Neutrophil (primary cell): ENCODE results near the gene NFE2L3.

ENCODE experiments used
- H3K27ac ChIP-seq: fragments of 200-600 bp; sonication (generic); 2 replicates; pipeline ENCODE4 v1.5.1; 2016; ENCODE audit warnings: mild to moderate bottlenecking, moderate library complexity
- H3K27me3 ChIP-seq: fragments of 200-600 bp; sonication (generic); 2 replicates; pipeline ENCODE4 v1.6.0; 2016; ENCODE audit warnings: mild to moderate bottlenecking
- H3K36me3 ChIP-seq: fragments of 200-600 bp; sonication (generic); 2 replicates; pipeline ENCODE4 v1.5.1; 2017
- H3K4me1 ChIP-seq, 2 experiments: fragments of 200-600 bp in 1 of 2; sonication (generic) in 1 of 2; 1 replicate in 1 of 2; 2 replicates in 1 of 2; pipeline versions ENCODE4 v1.5.1 to v1.6.1; 2013 to 2016; ENCODE audit warnings: low read depth in 1 of 2, low read length in 1 of 2, mild to moderate bottlenecking in 1 of 2, moderate library complexity in 1 of 2; ENCODE audit not compliant: control insufficient read depth in 1 of 2, insufficient read depth in 1 of 2
- H3K4me3 ChIP-seq, 2 experiments: fragments of 200-600 bp in 1 of 2; sonication (generic) in 1 of 2; 1 replicate in 1 of 2; 2 replicates in 1 of 2; pipeline ENCODE4 v1.5.1; 2013 to 2016; ENCODE audit warnings: low read depth in 1 of 2, low read length in 1 of 2, mild to moderate bottlenecking in 1 of 2, moderate library complexity in 1 of 2
- H3K9me3 ChIP-seq: fragments of 200-600 bp; sonication (generic); 2 replicates; pipeline ENCODE4 v1.5.1; 2016
- TF ChIP-seq, protein P1 (sequence below): fragments of 200-600 bp; sonication (generic); IDR thresholded peaks from 2 replicates; pipeline ENCODE4 v1.5.1; 2016; ENCODE audit warnings: antibody characterized with exemption

The NFE2L3 gene

DNA sequence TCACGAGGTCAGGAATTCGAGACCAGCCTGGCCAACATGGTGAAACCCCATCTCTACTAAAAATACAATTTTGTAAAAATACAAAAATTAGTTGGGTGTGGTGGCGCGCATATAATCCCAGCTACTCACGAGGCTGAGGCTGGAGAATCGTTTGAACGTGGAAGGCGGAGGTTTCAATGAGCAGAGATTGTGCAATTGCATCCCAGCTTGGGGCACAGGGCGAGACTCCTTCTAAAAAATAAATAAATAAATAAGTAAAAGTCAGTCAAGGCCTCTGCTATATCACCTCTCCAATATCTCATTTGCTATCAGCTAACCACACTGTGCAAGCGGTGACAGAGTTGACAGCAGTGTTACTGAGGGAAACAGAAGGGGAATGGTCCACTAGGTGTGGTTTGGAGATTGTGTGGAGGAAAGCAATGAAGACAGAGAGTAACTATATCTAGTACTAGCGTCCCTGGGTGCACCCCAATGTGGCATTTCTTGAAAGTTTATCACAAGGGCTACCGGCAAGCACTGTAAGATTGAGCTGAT, 20.9 kb upstream of the NFE2L3 start:
- TF ChIP-seq, protein P1, sequence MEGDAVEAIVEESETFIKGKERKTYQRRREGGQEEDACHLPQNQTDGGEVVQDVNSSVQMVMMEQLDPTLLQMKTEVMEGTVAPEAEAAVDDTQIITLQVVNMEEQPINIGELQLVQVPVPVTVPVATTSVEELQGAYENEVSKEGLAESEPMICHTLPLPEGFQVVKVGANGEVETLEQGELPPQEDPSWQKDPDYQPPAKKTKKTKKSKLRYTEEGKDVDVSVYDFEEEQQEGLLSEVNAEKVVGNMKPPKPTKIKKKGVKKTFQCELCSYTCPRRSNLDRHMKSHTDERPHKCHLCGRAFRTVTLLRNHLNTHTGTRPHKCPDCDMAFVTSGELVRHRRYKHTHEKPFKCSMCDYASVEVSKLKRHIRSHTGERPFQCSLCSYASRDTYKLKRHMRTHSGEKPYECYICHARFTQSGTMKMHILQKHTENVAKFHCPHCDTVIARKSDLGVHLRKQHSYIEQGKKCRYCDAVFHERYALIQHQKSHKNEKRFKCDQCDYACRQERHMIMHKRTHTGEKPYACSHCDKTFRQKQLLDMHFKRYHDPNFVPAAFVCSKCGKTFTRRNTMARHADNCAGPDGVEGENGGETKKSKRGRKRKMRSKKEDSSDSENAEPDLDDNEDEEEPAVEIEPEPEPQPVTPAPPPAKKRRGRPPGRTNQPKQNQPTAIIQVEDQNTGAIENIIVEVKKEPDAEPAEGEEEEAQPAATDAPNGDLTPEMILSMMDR: no peak
- Histone ChIP-seq H3K4me1 (no peaks in the 10 kb centered on the region), H3K9me3 (no peaks in the 10 kb centered on the region)

DNA sequence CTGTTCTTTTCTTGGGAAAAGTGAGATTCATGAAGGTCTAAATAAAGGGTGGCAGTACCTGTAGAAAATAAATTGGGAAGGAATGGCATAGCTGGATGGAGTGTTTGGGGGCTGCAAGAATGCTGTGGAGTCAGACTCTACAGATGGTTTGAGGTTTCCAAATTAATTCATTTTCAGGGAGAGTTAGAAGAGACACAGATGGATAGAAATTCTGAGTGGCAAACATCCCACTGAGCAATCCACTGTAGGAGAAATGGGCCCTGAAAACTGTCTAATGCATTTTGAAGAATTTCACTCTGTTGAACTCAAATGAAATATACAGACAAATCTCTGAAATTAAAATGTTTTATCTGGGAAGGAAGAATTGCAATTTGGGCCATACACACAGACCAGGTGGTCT, 16.9 kb upstream of the NFE2L3 start:
- Histone ChIP-seq H3K4me1 (peaks cover 4 to 5% of the 10 kb centered on the region in 2 experiments), H3K27me3 (peaks cover 4% of the 10 kb centered on the region), H3K9me3 (no peaks in the 10 kb centered on the region), H3K4me3 (no peak overlapping the region), H3K27ac (no peak overlapping the region), H3K36me3 (no peaks in the 10 kb centered on the region)
- TF ChIP-seq, protein P1: no peak

More for the DNA sequence above, 20.9 kb upstream of the NFE2L3 start:
- no peak overlapping the region for H3K27ac ChIP-seq
- peaks cover 24% of the 10 kb centered on the region for H3K27me3 ChIP-seq
- no peaks in the 10 kb centered on the region for H3K36me3 ChIP-seq
- H3K4me3 ChIP-seq: no peak overlapping the region

DNA sequence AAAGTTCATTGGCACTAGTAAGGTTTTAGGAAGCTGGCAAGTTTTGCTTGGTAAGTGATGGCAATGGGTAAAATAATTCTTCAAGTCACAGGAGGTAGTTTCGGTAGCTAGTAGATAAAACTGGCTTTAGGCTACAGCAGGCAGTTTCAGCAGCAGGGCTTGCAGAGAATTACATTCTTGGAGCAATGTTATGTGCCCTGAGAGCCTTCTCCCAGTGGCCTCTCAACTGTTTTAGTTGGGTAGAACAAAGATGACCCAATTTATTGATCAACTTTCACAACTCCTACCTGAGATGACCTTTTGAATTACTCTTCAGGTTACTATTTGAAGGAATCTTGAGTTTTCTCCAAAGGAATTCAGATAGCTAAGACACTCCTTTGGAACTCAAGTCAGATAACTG, 16.4 kb upstream of the NFE2L3 start:
- Histone ChIP-seq H3K27ac (no peak overlapping the region), H3K27me3 (peaks cover 4% of the 10 kb centered on the region), H3K9me3 (no peaks in the 10 kb centered on the region), H3K4me1 (peaks cover 5 to 8% of the 10 kb centered on the region in 2 experiments), H3K4me3 (no peak overlapping the region), H3K36me3 (no peaks in the 10 kb centered on the region)
- TF ChIP-seq, protein P1: no peak

DNA sequence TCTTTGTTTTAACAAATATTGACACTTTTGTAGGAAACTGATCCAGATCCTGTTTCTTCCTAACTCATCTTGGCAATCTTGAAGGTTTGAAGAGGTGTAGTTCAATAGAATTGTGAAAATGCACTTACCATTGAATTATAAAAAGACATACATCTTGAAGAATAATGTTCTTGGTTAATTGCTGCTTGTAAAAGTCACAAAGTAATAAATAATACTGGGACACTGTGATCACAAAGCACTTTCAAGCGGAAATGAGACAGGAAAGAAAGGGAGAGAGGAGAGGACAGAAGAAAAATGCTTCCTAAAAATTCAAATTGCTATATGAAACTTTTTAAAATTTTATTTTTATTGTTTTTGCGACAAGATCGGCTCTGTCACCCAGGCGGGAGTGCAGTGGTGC, 15.2 kb upstream of the NFE2L3 start:
- H3K27ac ChIP-seq: no peak overlapping the region
- peaks cover 13 to 21% of the 10 kb centered on the region in 2 experiments for H3K4me1 ChIP-seq
- peaks cover 4% of the 10 kb centered on the region for H3K27me3 ChIP-seq
- no peaks in the 10 kb centered on the region for H3K36me3 ChIP-seq
- H3K9me3 ChIP-seq: no peaks in the 10 kb centered on the region
- TF ChIP-seq, protein P1: no peak
- H3K4me3 ChIP-seq: no peak overlapping the region

DNA sequence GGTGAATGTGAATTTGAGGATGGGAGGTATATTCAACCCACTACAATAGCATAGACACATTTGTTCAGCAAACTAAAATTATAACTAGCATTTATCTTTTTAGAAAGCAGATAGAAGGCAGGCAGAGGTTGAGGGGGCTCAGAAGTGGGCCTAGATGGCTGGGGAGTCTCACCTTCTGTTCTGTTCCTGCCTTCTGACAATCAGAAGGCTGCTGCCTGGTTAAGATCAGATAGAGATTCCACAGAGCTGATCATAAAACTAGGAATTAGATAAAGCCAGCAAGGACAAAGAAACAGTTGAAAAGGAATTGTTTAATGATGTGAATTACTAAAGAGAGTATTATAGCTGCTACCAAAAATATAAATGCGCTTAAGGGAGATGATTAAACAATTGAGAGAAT, 11.6 kb upstream of the NFE2L3 start:
- Histone ChIP-seq H3K4me1 (peaks cover 13 to 25% of the 10 kb centered on the region in 2 experiments), H3K36me3 (no peaks in the 10 kb centered on the region), H3K27ac (no peak overlapping the region), H3K9me3 (no peaks in the 10 kb centered on the region), H3K4me3 (no peak overlapping the region), H3K27me3 (peaks cover 17% of the 10 kb centered on the region)
- TF ChIP-seq, protein P1: no peak
